Uterus (tissue), 4 donors: ENCODE results near the gene BABAM2. TPM values are rescaled to one million over a fixed set of nuclear protein-coding genes. Genes with fewer than 3 reads are reported as not detected.

Experiments used
- DNase-seq, 2 donors: peaks; one replicate each; pipeline ENCODE4 v3.0.0-alpha.2; 2019 to 2020
- H3K27ac ChIP-seq, 2 donors: fragments of 200-600 bp; sonication (generic); 1 replicate in 1 of 2; 2 replicates in 1 of 2; pipeline ENCODE4 v1.5.1; 2016 to 2018
- H3K27me3 ChIP-seq, 2 donors: fragments of 200-600 bp; sonication (generic); one replicate each; pipeline ENCODE4 v1.5.1; 2018 to 2019; ENCODE audit warnings: control low read depth in 1 of 2
- H3K36me3 ChIP-seq, 2 donors: fragments of 200-600 bp; sonication (generic); one replicate each; pipeline ENCODE4 v1.5.1; 2019; ENCODE audit warnings: control low read depth in 1 of 2
- H3K4me1 ChIP-seq, 2 donors: fragments of 200-600 bp; sonication (generic); one replicate each; pipeline ENCODE4 v1.5.1; 2018 to 2019; ENCODE audit warnings: control low read depth in 1 of 2
- H3K4me3 ChIP-seq, 2 donors: fragments of 200-600 bp; sonication (generic); 1 replicate in 1 of 2; 2 replicates in 1 of 2; pipeline ENCODE4 v1.5.1; 2018 to 2019; ENCODE audit warnings: mild to moderate bottlenecking in 1 of 2
- H3K9me3 ChIP-seq, 2 donors: fragments of 200-600 bp; sonication (generic); one replicate each; pipeline ENCODE4 v1.5.1; 2019; ENCODE audit warnings: control low read depth in 1 of 2
- POLR2A ChIP-seq, 2 donors: fragments of 450-650 bp; IDR thresholded peaks; one replicate each; pipeline ENCODE4 v1.6.1; 2016; ENCODE audit warnings: antibody characterized with exemption in 2 of 2, mild to moderate bottlenecking in 1 of 2, moderate library complexity in 1 of 2
- intact Hi-C: fragments of 100-400 bp; cut with DNase I; formaldehyde crosslinking; loops from one replicate; pipeline ENCODE4 v1.15.1; 2023; ENCODE audit warnings: low total_unique reads
- total RNA-seq, 4 donors: library from RNA; depleted of rRNA in 3 of 4; stranded (reverse); fragments of >200 nt in 3 of 4; gene quantifications; one replicate each; pipeline versions ENCODE4 v1.1.0 to v1.2.4, GENCODE V29; 2014 to 2023
- TF ChIP-seq, protein P1 (sequence below), 4 experiments: fragments of 200-600 bp in 2 of 4; fragments of 450-650 bp in 2 of 4; sonication (generic) in 2 of 4; IDR thresholded peaks; one replicate each; pipeline ENCODE4 v1.5.1; 2016 to 2019; ENCODE audit warnings: antibody characterized with exemption in 4 of 4, mild to moderate bottlenecking in 2 of 4, moderate library complexity in 1 of 4
- donor health status: DM: yes; HTN: yes; CAD: no.

The BABAM2 gene
- total RNA-seq, 4 donors from 2014 or later = 24.1 to 62.1 (median 32.5) TPM

DNA sequence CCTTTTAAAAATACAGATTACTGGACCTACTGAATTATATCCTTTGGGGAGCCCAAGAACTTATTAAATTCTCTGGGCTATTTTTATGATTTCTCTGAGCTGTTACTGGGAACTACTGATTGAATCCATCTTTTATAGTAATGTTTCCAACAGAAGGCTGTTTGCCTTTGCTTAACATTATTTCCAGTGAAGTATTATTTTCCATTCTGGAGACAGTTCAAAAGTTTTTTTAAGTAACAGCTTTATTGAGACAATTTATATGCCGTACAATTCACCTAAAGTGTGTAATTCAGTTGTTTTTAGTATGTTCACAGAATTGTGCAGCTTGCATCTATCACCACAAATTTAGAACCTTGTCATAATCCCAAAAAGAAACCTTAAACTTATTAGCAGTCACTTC lies 100.6 kb downstream of the BABAM2 start:
- Histone ChIP-seq H3K9me3 (no peaks in the 10 kb centered on the region), H3K4me1 (peaks cover 0 to 10% of the 10 kb centered on the region in 2 donors), H3K4me3 (no peak overlapping the region), H3K36me3 (no peaks in the 10 kb centered on the region), H3K27ac (peak overlapping the region; percentile 51 to 68), H3K27me3 (no peaks in the 10 kb centered on the region)
- intact Hi-C loops = no loop called here
- TF ChIP-seq, protein P1, sequence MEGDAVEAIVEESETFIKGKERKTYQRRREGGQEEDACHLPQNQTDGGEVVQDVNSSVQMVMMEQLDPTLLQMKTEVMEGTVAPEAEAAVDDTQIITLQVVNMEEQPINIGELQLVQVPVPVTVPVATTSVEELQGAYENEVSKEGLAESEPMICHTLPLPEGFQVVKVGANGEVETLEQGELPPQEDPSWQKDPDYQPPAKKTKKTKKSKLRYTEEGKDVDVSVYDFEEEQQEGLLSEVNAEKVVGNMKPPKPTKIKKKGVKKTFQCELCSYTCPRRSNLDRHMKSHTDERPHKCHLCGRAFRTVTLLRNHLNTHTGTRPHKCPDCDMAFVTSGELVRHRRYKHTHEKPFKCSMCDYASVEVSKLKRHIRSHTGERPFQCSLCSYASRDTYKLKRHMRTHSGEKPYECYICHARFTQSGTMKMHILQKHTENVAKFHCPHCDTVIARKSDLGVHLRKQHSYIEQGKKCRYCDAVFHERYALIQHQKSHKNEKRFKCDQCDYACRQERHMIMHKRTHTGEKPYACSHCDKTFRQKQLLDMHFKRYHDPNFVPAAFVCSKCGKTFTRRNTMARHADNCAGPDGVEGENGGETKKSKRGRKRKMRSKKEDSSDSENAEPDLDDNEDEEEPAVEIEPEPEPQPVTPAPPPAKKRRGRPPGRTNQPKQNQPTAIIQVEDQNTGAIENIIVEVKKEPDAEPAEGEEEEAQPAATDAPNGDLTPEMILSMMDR (IDR thresholded peaks at IDR 0.05) = no peak
- no peak for TF ChIP-seq POLR2A (IDR thresholded peaks at IDR 0.05)
- DNase-seq = no peak

DNA sequence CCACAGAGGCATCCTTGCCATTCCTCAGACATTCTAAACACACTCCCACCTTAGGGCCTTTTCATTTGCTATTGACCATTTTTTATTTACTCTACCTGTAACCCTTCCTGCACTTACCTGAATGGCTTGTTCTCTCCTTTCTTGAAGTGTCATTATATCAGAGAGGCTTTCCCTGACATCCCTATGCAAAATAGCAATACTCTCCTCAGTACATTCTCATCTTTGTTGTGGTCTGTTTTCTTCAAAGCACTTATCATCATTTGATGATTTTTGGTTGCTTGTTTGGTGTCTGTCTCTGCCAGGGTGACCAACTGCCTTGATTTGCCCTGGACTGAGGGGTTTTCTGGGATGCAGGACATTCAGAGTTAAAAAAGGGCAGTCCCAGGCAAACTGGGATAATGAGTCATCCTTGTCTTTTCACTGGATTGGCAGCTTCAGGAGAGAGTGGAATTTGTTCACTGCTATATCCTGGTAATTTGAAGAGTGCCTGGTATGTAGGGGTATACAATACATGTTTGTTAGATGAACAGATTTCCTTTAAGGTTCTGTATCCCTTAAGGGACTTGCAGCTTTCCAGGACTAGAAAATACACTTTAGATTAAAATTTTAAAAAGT lies 102.4 kb downstream of the BABAM2 start:
- Histone ChIP-seq H3K9me3 (no peaks in the 10 kb centered on the region), H3K4me1 (peaks cover 0 to 10% of the 10 kb centered on the region in 2 donors), H3K27ac (peak overlapping the region; percentile 64 to 69), H3K27me3 (no peaks in the 10 kb centered on the region), H3K4me3 (no peak overlapping the region), H3K36me3 (no peaks in the 10 kb centered on the region)
- TF ChIP-seq, protein P1 (IDR thresholded peaks at IDR 0.05) = no peak
- no peak for TF ChIP-seq POLR2A (IDR thresholded peaks at IDR 0.05)
- no peak for DNase-seq
- intact Hi-C loops = no loop called here

DNA sequence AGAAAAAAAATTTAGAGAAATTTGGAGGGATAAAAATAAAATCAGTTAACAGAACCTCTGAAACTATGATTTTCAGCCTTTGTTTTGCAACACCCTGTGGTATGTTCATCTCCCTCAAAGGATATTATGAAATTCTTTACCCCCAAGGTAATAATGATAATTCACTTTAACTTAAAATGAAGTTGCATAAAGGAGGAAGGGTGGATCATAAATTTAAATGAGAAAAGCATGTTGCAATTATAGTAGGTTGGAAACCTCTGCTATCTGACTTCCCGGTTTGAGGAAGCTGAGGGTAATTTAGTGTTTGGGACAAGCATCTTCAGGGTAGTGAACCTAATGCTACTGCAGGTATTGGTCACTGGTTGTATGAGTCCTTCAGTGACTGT lies 102.9 kb downstream of the BABAM2 start:
- Histone ChIP-seq H3K27me3 (no peaks in the 10 kb centered on the region), H3K36me3 (no peaks in the 10 kb centered on the region), H3K27ac (peak overlapping the region; percentile 64 to 69), H3K4me3 (no peak overlapping the region), H3K4me1 (peaks cover 0 to 10% of the 10 kb centered on the region in 2 donors), H3K9me3 (no peaks in the 10 kb centered on the region)
- intact Hi-C loops = no loop called here
- DNase-seq = no peak
- TF ChIP-seq, protein P1 (IDR thresholded peaks at IDR 0.05) = no peak
- TF ChIP-seq POLR2A (IDR thresholded peaks at IDR 0.05) = no peak

DNA sequence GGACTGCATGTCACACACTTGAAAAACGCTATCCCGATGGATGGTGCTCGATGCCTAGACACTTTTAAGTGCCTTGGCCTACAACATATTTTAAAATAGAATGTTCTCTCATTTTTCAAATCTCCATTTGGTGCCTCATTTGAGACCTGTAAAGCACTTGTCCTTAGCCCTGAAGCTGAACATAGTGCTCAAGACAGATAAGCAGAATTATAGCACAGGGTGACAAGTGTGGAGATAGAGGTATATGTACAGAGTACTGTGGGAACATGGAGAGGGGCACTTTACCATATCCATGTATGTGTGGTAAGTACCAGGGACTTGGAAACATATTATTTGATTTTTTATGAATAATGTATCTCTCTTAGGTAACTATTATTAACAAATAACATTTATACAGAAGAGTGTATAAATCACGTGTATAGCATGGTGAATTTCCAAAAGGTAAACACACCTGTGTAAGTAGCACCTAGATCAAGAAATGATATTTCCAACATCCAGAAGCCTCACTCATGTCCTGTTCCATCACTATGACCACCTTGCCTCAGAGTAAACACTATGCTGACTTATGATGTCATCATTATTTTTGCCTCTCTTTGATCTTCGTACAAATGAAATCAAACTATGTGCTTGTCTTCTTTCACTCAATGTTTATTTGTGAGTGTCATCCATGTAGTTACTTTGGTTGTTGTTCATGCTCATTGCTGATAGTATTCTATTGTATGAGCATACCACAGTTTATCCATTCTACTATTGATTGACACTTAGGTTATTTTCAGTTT lies 103.6 kb downstream of the BABAM2 start:
- Histone ChIP-seq H3K36me3 (no peaks in the 10 kb centered on the region), H3K4me3 (no peak overlapping the region), H3K27ac (peak overlapping the region; percentile 64 to 69), H3K9me3 (no peaks in the 10 kb centered on the region), H3K4me1 (peaks cover 0 to 10% of the 10 kb centered on the region in 2 donors), H3K27me3 (no peaks in the 10 kb centered on the region)
- TF ChIP-seq, protein P1 (IDR thresholded peaks at IDR 0.05) = no peak
- no peak for TF ChIP-seq POLR2A (IDR thresholded peaks at IDR 0.05)
- DNase-seq = no peak
- intact Hi-C loops = no loop called here
